ENCODE data around the gene SNRNP25.

The SNRNP25 gene

DNA sequence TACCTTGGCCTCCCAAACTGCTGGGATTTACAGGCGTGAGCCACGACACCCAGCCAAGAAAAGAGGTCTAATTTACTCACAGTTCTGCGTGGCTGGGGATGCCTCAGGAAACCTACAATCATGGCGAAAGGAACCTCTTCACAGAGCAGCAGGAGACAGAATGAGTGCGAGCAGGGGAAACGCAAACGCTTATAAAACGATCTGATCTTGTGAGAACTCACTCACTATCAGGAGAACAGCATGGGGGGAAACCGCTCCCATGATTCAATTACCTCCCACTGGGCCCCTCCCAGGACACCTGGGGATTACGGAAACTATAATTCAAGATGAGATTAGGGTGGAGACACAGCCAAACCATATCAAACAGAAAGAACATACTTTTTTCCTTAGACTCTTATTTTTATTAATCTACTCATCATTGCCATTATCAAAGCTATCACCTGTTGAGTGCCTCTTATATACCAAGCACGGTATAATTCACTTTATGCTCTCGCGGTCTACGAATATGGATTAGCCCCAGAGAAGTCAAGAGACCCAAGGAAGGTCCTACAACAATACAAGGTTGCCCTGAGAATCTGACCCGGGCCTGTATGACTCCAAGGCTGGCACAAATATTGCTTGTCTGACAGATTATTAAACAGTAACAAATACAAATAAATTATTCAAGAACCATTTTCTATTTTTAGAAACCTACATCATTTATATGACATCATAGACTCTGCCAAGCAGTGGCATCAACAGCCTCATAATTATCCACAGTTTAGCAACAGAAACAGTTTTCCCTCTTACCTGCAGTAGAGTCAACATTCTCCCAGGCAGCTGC, 2.6 kb upstream of the SNRNP25 start:
- Histone ChIP-seq H3K27ac (no peak overlapping the region), H4K20me1 (ENCODE audit: insufficient read depth) (no peaks in the 10 kb centered on the region), H2AFZ (ENCODE audit: low read depth) (no peak overlapping the region), H3K4me3 (IDR thresholded peaks at IDR 0.05; ENCODE audit: insufficient read depth, low read depth, low read length) (no peak overlapping the region), H3K79me2 (ENCODE audit: insufficient read depth, low read depth) (peaks cover 46% of the 10 kb centered on the region), H3K36me3 (ENCODE audit: insufficient read depth) (peaks cover 10% of the 10 kb centered on the region; the same call in 1 of the 2 replicates), H3K4me2 (peak overlapping the region; percentile 62; the same call in 1 of the 2 replicates), H3K4me1 (ENCODE audit: low read depth, poor library complexity, severe bottlenecking) (peaks cover 16% of the 10 kb centered on the region), H3K27me3 (ENCODE audit: insufficient read depth, low read depth) (no peaks in the 10 kb centered on the region), H3K9ac (no peak overlapping the region)
- TF ChIP-seq, protein P1, sequence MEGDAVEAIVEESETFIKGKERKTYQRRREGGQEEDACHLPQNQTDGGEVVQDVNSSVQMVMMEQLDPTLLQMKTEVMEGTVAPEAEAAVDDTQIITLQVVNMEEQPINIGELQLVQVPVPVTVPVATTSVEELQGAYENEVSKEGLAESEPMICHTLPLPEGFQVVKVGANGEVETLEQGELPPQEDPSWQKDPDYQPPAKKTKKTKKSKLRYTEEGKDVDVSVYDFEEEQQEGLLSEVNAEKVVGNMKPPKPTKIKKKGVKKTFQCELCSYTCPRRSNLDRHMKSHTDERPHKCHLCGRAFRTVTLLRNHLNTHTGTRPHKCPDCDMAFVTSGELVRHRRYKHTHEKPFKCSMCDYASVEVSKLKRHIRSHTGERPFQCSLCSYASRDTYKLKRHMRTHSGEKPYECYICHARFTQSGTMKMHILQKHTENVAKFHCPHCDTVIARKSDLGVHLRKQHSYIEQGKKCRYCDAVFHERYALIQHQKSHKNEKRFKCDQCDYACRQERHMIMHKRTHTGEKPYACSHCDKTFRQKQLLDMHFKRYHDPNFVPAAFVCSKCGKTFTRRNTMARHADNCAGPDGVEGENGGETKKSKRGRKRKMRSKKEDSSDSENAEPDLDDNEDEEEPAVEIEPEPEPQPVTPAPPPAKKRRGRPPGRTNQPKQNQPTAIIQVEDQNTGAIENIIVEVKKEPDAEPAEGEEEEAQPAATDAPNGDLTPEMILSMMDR (conservative IDR thresholded peaks at IDR 0.05; ENCODE audit: low read depth, low read length) = no peak

DNA sequence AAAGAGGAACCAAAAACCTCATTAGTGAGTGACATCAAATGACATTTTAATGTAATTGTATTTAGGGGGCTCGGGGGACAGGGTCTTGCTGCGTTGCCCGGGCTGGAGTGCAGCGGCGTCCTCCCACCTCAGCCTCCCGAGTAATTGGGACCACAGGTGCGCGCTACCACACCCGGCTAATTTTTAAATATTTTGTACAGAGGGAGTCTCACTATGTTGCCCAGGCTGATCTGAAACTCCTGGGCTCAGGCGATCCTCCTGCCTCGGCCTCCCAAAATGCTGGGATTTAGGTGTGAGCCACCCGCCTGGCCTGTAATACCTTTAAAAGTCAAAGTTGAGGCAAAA, 581 bp downstream of the SNRNP25 start:
- H3K4me1 ChIP-seq (ENCODE audit: low read depth, poor library complexity, severe bottlenecking) = peaks cover 16% of the 10 kb centered on the region
- H3K27me3 ChIP-seq (ENCODE audit: insufficient read depth, low read depth) = no peaks in the 10 kb centered on the region
- no peaks in the 10 kb centered on the region for H4K20me1 ChIP-seq (ENCODE audit: insufficient read depth)
- H2AFZ ChIP-seq (ENCODE audit: low read depth) = peak overlapping the region; percentile 92
- H3K9ac ChIP-seq = peak overlapping the region; percentile 68; the same call in 1 of the 2 replicates
- TF ChIP-seq, protein P1 (conservative IDR thresholded peaks at IDR 0.05; ENCODE audit: low read depth, low read length) = no peak
- H3K79me2 ChIP-seq (ENCODE audit: insufficient read depth, low read depth) = peaks cover 46% of the 10 kb centered on the region
- H3K27ac ChIP-seq = no peak overlapping the region
- peak overlapping the region; percentile 58 for H3K4me2 ChIP-seq
- no peak overlapping the region for H3K4me3 ChIP-seq (IDR thresholded peaks at IDR 0.05; ENCODE audit: insufficient read depth, low read depth, low read length)
- H3K36me3 ChIP-seq (ENCODE audit: insufficient read depth) = peaks cover 10% of the 10 kb centered on the region; the same call in 1 of the 2 replicates

DNA sequence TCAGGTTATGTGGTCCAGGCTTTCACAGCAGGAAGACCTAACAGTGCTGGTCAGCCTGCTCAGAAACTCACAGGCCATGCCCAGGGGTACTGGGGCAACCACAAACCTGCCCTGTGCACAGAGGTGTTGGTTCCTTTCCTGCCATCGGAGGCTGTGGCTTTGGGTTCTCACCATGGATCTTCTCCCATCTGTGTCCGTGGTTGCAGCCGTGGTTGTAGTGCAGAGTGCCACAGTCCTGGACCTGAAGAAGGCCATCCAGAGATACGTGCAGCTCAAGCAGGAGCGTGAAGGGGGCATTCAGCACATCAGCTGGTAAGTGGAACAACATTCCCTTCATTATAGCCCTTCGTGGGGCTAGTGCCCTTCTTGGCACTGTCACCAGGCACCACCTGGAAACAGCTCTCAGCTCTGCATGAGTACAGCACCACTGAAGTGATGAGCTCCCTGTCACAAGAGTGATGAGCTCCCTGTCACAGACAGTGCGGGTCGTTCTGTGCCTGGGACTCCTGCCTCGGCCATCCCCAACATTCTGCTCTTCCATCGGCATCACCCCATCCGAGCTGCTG, 2.0 kb downstream of the SNRNP25 start:
- Histone ChIP-seq H2AFZ (ENCODE audit: low read depth) (no peak overlapping the region), H3K4me2 (no peak overlapping the region)

DNA sequence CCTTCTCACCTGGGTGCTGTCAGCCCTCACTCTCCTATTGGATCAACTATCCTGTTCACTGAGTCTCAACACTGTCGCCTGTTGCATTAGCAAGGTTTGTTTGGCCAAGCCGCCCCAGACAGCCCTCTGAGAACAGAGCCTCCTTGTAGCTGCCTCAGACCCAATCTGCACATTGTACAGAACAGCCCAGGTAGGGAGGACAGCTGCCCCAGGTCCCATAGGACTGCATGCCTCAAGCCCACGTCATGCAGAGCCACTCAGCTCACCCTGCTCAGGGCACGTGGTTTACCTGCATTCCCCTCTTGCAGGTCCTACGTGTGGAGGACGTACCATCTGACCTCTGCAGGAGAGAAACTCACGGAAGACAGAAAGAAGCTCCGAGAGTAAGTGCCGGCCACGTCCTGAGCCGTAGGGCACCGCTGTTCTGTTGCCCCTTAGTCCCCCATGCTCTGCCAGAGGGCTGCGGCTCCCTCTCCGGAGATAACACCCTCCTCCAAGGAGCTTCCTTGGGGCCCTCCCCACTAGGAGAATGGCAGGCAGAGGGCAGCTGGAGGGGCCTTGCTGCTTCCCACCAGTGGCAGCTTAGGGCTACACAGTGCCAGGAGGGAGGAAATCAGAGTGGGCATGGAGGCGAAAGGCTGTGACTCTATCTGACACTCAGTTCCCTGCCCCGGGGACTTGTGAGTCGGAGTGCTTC, 2.8 kb downstream of the SNRNP25 start:
- H3K4me1 ChIP-seq (ENCODE audit: low read depth, poor library complexity, severe bottlenecking) = peaks cover 12% of the 10 kb centered on the region
- H2AFZ ChIP-seq (ENCODE audit: low read depth) = no peak overlapping the region
- H3K79me2 ChIP-seq (ENCODE audit: insufficient read depth, low read depth) = peaks cover 31% of the 10 kb centered on the region
- H3K36me3 ChIP-seq (ENCODE audit: insufficient read depth) = no peaks in the 10 kb centered on the region; the same call in 1 of the 2 replicates
- H3K27me3 ChIP-seq (ENCODE audit: insufficient read depth, low read depth) = no peaks in the 10 kb centered on the region
- TF ChIP-seq, protein P1 (conservative IDR thresholded peaks at IDR 0.05; ENCODE audit: low read depth, low read length) = no peak
- no peak overlapping the region for H3K9ac ChIP-seq
- no peaks in the 10 kb centered on the region for H4K20me1 ChIP-seq (ENCODE audit: insufficient read depth)
- H3K27ac ChIP-seq = no peak overlapping the region
- no peak overlapping the region for H3K4me2 ChIP-seq
- no peak overlapping the region for H3K4me3 ChIP-seq (IDR thresholded peaks at IDR 0.05; ENCODE audit: insufficient read depth, low read depth, low read length)

More for the DNA sequence above, 2.0 kb downstream of the SNRNP25 start:
- no peak overlapping the region for H3K9ac ChIP-seq
- H4K20me1 ChIP-seq (ENCODE audit: insufficient read depth) = no peaks in the 10 kb centered on the region
- H3K79me2 ChIP-seq (ENCODE audit: insufficient read depth, low read depth) = peaks cover 38% of the 10 kb centered on the region
- peaks cover 5% of the 10 kb centered on the region; the same call in 1 of the 2 replicates for H3K36me3 ChIP-seq (ENCODE audit: insufficient read depth)
- H3K27ac ChIP-seq = no peak overlapping the region
- H3K4me3 ChIP-seq (IDR thresholded peaks at IDR 0.05; ENCODE audit: insufficient read depth, low read depth, low read length) = no peak overlapping the region
- H3K4me1 ChIP-seq (ENCODE audit: low read depth, poor library complexity, severe bottlenecking) = peaks cover 16% of the 10 kb centered on the region
- TF ChIP-seq, protein P1 (conservative IDR thresholded peaks at IDR 0.05; ENCODE audit: low read depth, low read length) = no peak
- H3K27me3 ChIP-seq (ENCODE audit: insufficient read depth, low read depth) = no peaks in the 10 kb centered on the region
